ENCODE results near the gene CTNNBL1. TPM values are rescaled to one million over a fixed set of nuclear protein-coding genes. Genes with fewer than 3 reads are reported as not detected.

CTNNBL1 gene
- total and polyA plus RNA-seq, 12 donors = 42.2 to 104 (median 52.0) TPM

- Histone ChIP-seq H3K4me1 (no peaks in the 10 kb centered on the region), H3K27ac (no peak overlapping the region), H3K9me3 (no peaks in the 10 kb centered on the region), H3K36me3 (no peaks in the 10 kb centered on the region), H3K4me3 (no peak overlapping the region), H3K27me3 (peaks cover 0 to 43% (median 7%) of the 10 kb centered on the region in 7 donors)
- WGBS, 2 donors = 90 to 94% methylated on average over 2 of the region's 2 CpGs
- no peak for DNase-seq
- intact Hi-C loops (cut with DNase I) = no loop called here
- ATAC-seq = no peak
- no peak for TF ChIP-seq CTCF (IDR thresholded peaks at IDR 0.05)
These were observed 6.9 kb upstream of the CTNNBL1 start for GRCh38 chr20:37686762-37687477.

- WGBS, 2 donors = 78 to 79% methylated on average over 3 of the region's 3 CpGs
- H3K9me3 ChIP-seq = no peaks in the 10 kb centered on the region
- no peak overlapping the region for H3K27ac ChIP-seq
- DNase-seq (no peak), ATAC-seq (no peak)
- H3K4me1 ChIP-seq = no peaks in the 10 kb centered on the region
- H3K4me3 ChIP-seq = no peak overlapping the region
- H3K27me3 ChIP-seq = peaks cover 0 to 42% (median 4%) of the 10 kb centered on the region in 7 donors
- intact Hi-C loops (cut with DNase I) = no loop called here
- no peak for TF ChIP-seq CTCF (IDR thresholded peaks at IDR 0.05)
- no peaks in the 10 kb centered on the region for H3K36me3 ChIP-seq
These were observed 6.4 kb upstream of the CTNNBL1 start for GRCh38 chr20:37687478-37687805.

GRCh38 chr20:37688093-37688492 is 5.7 kb upstream of the CTNNBL1 start:
- H3K4me3 ChIP-seq = no peak overlapping the region
- H3K36me3 ChIP-seq = no peaks in the 10 kb centered on the region
- intact Hi-C loops (cut with DNase I) = no loop called here
- no peaks in the 10 kb centered on the region for H3K9me3 ChIP-seq
- DNase-seq (no peak), ATAC-seq (no peak)
- peaks cover 0 to 2% (median 0%) of the 10 kb centered on the region in 9 donors for H3K4me1 ChIP-seq
- 65 to 68% methylated on average over 4 of the region's 4 CpGs for WGBS, 2 donors
- H3K27me3 ChIP-seq = peaks cover 0 to 36% (median 0%) of the 10 kb centered on the region in 7 donors
- TF ChIP-seq CTCF (IDR thresholded peaks at IDR 0.05) = no peak
- no peak overlapping the region for H3K27ac ChIP-seq

GRCh38 chr20:37690626-37691369 is 3.0 kb upstream of the CTNNBL1 start:
- Histone ChIP-seq H3K4me3 (no peak overlapping the region), H3K9me3 (no peaks in the 10 kb centered on the region), H3K27me3 (peaks cover 0 to 32% (median 0%) of the 10 kb centered on the region in 7 donors), H3K4me1 (peaks cover 3 to 21% (median 15%) of the 10 kb centered on the region in 9 donors), H3K36me3 (no peaks in the 10 kb centered on the region), H3K27ac (no peak overlapping the region)
- TF ChIP-seq CTCF (IDR thresholded peaks at IDR 0.05) = no peak
- WGBS, 2 donors = 71 to 79% methylated on average over 5 of the region's 5 CpGs
- ATAC-seq (no peak), DNase-seq (no peak)
- intact Hi-C loops (cut with DNase I) = loop anchor here in 1 of 10 donors (10.0 kb wide), 1 partner anchor 294 kb away; no protein-coding TSS in a partner anchor

Data from heart right ventricle (tissue), 16 donors.